NCI-H345 treated with DMSO at 0.1 percent for 48 hours (cell line): ENCODE data around the gene TTC29.
"Not testable (repeated sequence)": the region's sequence is repeated elsewhere in the genome, so short reads cannot be mapped to it uniquely, and the experiment has no call there.

Source experiments
- DNase-seq: peaks from one replicate; lab custom pipeline; 2025; ENCODE audit not compliant: unreplicated experiment; lab: John Stamatoyannopoulos, UW

TTC29 gene

GRCh38 chr4:146857298-146857697, 88.4 kb downstream of the TTC29 start:
- no peak for DNase-seq

DNA sequence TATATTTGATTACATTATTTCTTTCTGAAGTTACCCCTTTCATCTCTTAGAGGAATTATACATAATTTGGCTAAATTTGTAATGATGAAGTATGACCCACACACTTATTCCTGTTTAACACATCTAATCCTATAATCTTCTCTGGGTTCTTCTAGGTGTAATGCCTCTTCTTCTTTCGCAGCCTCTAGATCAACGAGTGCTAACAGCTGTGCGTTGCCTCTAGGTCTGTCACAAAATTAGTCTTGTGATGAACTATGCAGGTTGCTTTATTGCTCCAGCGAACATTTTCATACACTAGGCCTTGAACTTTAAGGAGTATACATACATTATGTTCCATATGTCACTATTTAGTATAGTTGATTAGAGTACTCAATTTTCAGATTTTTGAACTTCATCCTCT, 89.9 kb downstream of the TTC29 start:
- DNase-seq = no peak

DNA sequence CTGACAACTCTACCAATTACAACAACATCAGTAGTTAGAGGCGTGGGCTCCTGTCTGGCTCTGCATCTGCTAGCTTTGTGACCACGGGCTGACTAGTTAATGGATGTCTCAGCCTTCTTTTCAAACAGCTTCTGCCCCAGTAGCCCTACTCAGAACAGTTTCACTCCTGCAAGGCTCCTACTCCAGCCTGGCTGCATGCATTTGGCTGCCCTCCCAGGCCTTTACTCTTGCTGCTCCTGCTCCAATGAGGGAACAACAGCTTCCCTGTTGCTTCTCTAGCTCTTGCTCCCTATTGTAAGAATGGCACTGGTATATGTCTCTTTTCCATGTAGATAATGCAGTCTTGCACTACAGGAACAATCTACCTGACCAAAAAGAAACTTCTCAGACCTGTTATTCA, 93.3 kb downstream of the TTC29 start:
- no peak for DNase-seq

- DNase-seq = no peak
These were observed 98.3 kb downstream of the TTC29 start for GRCh38 chr4:146847345-146847744.

DNA sequence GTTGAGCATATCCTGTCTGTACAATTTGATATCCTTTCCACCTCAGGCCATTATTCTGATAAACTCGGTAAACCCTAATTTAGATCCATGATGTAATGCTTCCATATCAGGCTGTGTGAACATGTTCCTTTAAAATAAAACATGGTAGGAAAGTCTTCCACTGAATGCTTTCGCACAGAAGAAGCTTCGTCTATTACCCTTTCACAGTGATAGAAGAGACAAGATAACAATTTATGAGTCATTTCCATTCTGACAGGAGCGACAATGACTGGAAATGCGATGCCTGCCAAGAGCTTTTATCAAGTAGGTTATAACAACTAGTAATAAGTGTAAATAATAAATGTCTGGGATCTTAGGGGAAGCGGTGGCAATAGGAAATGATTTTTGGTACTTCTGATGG, 98.8 kb downstream of the TTC29 start:
- no peak for DNase-seq

- no peak for DNase-seq
These were observed 100.9 kb downstream of the TTC29 start for GRCh38 chr4:146844761-146845160.

- DNase-seq = no peak
These were observed 102.8 kb downstream of the TTC29 start for GRCh38 chr4:146842876-146843275.

- DNase-seq = no peak
These were observed 104.9 kb downstream of the TTC29 start for GRCh38 chr4:146840731-146841130.

DNA sequence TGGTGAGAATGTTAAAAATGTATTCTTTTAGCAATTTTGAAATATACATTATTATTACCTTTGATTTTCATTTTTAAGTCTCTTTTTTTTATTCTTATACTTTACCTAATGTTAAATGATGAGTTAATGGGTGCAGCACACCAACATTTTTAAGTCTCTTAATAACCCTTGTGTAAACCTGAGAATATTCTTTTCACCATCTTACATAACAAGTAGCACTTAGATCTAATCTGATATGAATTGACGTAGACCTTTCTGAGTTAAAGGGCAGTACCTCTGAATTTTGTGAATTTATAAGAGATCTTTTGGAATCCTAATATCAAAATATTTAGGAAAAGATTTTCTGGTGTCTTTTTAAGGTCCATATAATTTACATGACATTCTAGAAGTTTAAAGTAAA, 110.6 kb downstream of the TTC29 start:
- no peak for DNase-seq

DNA sequence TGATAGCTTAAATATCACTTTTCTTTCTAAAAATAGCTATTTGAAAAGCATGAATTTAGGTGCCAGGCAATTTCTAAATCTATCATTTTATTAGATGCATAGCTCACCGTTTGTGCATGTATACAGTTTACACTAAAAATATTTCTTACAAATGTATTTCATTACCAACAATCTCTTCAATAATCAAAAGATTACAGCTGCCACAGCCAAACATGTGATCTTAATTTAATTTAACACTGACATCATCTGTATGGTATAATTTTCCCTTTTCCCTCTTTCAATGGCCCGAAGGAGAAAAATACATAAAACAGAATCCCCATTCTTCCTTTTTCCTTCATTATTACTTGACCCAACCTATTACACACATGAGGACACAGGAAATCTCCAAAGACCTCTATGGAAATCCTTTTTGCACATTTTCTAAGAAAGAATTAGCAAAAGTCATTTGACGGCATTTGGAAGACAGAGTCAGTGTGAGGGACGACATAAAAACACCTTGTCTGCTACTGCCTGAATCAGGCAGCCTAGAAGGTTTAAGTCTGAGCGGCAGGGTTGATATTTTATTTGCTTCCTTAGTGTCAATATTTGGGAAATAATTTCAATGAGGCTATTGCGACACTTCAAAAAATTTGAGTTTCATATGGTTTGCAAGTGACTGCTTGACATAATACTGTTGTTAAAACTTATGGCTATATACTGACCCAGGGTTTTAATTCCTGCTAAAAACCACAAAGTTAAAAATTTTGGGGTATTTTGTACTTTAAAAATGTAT, 111.2 kb downstream of the TTC29 start:
- no peak for DNase-seq

GRCh38 chr4:146833530-146833929, 112.1 kb downstream of the TTC29 start:
- no peak for DNase-seq

DNA sequence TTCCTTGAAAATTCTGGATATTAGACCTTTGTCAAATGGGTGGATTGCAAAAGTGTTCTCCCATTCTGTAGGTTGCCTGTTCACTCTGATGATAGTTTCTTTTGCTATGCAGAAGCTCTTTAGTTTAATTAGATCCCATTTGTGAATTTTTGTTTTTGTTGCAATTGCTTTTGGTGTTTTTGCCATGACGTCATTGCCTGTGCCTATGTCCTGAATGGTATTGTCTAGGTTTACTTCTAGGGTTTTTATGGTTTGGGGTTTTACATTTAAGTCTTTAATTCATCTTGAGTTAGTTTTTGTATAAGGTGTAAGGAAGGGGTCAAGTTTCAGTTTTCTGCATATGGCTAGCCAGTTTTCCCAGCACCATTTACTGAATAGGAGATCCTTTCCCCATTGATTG, 122.7 kb downstream of the TTC29 start:
- not testable (repeated sequence) for DNase-seq

- no peak for DNase-seq
These were observed 130.9 kb downstream of the TTC29 start for GRCh38 chr4:146814750-146815149.

GRCh38 chr4:146795711-146796110, 150.0 kb downstream of the TTC29 start:
- DNase-seq = no peak

GRCh38 chr4:146793727-146794126, 151.9 kb downstream of the TTC29 start:
- DNase-seq = no peak

DNA sequence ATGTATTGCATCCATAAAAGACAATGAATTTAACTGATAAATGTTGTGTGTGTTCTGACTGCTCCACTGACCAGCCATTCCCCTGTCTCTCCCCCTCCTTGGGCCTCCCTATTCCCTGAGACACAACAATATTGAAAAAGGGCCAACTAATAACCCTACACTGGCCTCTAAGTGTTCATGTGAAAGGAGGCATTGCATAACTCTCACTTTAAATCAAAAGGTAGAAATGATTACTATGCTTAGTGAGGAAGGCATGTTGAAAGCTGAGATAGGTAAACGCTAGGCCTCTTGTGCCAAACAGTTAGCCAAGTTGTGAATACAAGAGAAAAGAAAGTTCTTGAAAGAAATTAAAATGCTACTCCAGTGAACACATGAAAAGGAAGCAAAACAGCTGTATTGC, 154.2 kb downstream of the TTC29 start:
- DNase-seq = no peak

- no peak for DNase-seq
These were observed 155.1 kb downstream of the TTC29 start for GRCh38 chr4:146790515-146790914.

DNA sequence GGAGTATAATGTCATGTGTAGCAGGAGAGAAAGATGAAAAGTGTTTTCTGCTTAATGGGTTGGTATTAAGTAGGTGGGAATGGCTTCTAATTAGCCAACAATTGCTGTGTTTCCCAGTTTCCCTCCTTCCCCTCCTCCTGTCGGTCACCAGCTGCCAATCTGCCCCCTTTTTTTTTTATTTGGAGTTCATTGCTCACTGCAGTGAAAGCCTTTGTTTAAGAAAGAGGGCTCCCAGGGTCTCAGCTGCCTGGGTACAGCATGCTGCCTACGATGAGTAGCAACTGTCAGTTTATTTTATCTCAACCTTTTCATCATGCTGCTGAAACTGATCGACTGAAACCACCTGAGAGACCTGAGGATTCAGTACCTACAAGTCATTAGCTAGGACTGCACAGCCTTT, 157.9 kb downstream of the TTC29 start:
- no peak for DNase-seq

GRCh38 chr4:146776691-146777090, 169.0 kb downstream of the TTC29 start:
- DNase-seq = no peak

DNA sequence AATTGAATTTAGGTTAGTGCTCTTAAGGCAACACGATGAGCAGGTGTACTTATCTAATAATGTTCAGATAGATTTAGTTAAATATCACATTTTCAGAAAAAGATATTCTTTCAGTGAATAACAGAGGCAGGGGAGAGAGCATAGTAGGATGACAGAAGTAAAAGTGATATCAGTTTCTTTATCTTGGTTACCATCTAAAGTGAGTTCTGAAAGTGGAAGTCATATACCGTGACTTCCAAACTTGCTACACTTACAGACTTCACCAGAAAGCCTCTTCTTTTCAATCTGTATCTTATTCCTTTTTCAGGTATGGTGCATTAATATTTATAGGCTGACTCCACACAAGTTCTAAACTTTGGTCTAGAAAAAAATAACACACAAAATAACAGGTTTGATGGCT, 182.1 kb downstream of the TTC29 start:
- no peak for DNase-seq

- DNase-seq = no peak
These were observed 183.6 kb downstream of the TTC29 start for GRCh38 chr4:146762016-146762415.

- DNase-seq = no peak
These were observed 203.2 kb downstream of the TTC29 start for GRCh38 chr4:146742416-146742815.

DNA sequence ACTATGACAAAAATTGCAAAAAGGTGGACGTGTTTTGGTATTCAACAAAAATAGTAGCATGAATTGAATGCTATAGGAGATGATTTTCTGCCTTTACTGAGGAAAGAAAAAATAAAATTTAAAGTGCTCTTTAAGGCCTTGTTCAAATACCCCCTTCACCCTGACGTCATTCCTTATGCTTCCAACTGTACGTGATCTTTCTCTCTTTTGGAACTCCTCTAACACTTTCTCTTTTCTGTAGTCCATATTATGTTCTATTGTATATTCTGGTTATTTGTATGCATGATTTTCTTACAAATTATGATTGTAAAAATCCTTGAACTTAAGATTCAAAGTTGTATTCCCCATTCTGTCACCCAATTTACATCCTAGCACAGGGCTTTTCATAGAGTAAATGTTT, 206.5 kb downstream of the TTC29 start:
- DNase-seq = no peak
